HG02885 (cell line): ENCODE results near the gene CCDC134.
A peak's percentile ranks its signal among the peaks of the same experiment; 100 is the strongest.
"Not testable (repeated sequence)": the region's sequence is repeated elsewhere in the genome, so short reads cannot be mapped to it uniquely, and the experiment has no call there.

ENCODE experiments used
- ATAC-seq: cut with Tn5 transposase; IDR thresholded peaks from one replicate; pipeline ENCODE4 v1.9.1; 2021; ENCODE audit warnings: mild to moderate bottlenecking; ENCODE audit not compliant: unreplicated experiment, poor library complexity

Gene CCDC134

DNA sequence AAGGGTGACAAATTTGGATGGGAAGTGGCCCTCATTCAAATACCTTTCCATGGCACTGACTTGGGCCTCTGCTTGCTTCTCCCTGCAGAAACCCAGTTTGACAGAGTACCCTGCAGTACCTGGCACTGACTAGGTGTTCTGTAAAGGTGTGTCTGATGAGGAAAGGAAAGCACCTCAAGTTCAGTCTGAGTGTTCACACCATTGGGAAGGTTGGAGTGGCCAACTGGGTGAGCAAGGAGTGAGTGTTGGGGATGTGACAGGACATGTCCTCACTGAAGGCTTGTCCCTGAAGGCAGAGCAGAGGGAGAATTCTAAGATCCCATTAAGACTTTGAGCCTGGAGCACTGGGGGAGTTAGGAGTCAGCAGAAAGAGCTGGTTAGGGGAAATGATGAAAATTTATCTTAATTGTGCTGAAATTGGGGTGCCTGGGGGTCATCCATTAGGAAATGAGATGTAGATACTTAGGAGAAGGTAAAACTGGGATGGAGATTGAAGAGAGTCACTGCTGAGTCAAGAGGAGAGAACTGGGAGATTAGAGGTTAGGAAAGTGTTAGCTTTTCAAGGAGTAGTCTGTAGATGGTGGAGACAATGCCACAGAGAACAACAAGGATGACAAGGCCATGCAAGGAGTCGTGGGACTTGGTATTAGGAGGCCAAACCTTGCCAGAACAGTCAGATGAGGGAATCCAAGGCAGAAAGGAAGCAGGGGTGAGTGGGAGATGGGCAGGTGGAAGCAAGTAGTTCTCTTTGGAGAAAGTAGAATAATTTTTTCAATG lies 38.6 kb downstream of the CCDC134 start:
- no peak for ATAC-seq

DNA sequence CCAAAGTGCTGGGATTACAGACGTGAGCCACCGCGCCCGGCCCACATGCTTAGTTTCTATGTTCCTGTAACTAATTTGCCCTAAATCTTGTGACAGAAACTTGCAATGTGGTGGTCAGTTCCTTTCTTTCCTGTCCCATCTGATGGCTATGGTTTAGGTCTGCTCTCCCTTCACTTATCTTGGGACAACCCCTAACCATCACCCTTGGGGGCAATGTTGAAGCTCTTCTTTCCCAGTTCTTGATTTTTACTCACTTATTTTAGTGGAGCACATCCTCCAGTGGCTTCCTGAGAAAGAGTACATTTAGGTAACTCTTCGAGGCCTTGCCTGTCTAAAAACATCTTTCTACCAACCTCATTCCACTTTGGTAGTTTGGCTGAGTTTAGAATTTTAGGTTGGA lies 39.7 kb downstream of the CCDC134 start:
- ATAC-seq: no peak

DNA sequence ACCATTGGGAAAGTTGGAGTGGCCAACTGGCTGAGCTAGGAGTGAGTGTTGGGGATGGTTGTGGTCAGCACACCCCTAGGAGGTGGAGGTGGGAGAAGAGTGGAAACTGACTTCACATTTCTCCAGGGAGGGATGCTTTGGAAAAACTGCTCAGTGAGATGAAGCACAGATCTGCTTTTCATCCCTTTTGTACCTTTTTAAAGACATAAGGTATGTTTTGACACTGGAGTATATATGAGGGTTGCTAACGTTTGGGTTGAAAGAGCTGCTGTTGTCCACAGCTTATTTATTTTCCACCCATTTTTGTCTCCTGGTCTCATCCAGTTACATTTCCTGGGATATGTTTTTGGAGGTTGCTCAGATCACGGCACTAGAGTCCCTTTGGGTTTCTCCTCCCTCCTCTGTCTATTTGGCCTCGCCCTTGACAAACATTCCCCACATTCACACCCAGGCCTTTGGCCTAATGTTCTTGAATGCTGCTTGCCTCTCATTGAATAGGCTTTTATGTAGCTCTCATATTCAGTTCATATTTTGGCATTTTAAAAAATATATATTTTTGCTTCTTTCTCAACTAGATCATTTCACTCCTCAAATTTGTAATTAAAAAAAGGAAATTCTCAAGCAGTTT lies 40.7 kb downstream of the CCDC134 start:
- ATAC-seq: no peak

- ATAC-seq: no peak
Observed at GRCh38 chr22:41842996-41843970, 42.8 kb downstream of the CCDC134 start.

DNA sequence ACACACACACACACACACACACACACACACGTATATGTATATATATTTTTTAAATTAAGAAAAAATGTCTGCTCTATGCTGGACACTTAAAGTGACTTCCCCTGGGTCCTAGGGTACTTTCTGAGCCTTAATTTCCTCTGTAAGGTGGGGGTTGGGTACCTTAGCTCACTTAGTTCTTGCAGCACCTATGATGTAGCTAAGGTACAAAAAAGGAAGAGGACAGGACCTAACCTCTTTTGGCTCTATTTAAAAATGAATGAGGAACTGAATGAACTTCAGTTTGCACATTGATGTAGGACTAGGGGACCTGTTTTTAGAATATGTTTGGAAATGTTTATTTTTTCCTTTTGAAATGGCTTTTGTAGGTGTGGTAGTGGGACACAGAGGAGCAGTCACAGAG lies 43.6 kb downstream of the CCDC134 start:
- no peak for ATAC-seq

DNA sequence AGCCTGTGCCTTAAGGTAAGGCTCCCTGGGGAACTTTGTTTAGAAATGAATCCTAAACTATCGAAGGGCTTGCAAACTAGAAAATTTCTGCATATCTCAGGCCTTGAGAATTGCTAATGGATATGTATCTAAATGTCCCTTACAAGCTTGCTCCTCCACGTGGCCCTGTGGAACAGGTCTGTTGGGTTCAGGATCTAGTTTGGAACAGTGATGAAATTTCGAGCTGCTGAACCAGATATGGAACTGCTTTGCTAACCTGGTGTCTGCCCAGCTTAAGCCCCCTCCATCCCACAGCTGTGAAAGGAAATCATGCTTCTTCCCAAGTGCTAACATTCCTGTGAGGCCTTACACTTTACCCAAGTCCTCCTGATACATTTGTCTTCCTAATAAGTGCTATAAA lies 44.0 kb downstream of the CCDC134 start:
- no peak for ATAC-seq

DNA sequence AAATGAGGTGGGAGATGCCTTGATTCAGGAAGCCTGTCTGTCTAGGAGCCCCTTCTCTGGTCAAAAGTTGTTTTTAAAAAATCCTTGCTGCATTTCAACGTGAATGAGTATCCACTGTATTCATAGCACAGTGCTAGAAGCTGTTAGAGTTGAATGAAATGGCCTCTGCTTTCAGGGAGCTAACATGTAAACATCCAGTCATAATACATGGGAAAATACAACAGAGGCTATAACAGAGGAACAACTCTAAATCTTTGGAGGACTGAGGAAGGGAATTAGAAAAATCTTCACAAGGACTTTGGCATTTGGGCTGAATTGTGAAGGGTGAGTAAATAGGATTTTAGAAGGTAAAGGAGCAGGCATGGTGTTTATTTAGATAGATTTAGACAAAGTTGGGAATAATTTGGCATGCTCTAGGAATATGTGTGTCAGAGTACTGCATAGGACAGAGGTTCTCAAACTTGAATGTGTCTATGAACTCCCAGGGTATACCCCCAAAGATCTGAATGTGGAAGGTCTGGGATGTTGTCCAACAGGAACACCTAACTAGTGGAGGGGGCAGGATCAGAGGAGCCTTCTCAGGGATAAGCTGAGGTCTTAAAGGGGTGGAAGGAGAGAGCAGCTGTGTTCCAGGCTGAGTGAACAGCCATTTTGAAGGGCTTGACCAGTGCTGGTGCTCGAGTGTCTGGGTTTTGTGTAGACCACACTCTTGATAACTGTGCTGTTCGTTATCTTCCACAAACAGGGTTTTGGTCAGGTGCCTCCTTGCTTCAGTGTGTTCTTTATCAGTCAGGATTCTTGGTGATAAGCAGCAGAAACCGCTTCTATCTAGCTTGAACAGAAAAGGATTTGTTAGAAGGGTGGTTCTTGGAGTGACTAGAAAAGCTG lies 45.1 kb downstream of the CCDC134 start:
- ATAC-seq: no peak

DNA sequence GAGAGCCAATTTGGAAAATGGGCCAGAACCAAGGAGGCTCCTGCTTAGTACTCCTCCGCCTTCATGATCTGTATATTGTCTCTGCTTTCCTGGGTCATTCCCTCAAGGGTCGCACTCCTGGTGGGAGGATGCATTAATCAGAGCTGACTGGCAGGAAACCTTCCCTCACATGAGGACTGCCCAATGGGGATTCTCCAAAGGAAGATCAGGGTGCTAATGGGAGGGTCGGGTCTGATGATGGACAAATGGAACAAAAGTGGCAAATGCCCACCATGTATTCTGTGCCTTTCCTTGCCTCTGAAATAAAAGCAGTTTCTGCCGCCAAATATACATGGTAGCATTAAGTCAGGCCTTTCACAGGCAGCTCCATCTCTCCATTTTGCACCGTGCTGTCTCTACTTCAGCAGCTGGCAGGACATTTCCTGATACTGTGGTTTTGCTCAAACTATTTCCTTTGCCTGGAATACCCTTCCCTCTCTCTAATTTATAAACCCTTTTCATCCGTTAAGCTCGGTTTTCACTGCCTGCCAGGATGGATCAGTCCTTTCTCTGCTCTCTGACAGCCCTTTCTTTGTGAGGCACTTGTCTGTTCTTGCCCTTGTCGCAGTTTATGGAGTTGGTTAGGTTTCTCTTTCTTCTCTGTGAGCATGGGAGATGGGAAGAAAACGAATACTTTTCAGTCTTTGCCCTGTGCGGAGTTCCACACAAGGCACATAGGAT lies 45.9 kb downstream of the CCDC134 start:
- no peak for ATAC-seq

DNA sequence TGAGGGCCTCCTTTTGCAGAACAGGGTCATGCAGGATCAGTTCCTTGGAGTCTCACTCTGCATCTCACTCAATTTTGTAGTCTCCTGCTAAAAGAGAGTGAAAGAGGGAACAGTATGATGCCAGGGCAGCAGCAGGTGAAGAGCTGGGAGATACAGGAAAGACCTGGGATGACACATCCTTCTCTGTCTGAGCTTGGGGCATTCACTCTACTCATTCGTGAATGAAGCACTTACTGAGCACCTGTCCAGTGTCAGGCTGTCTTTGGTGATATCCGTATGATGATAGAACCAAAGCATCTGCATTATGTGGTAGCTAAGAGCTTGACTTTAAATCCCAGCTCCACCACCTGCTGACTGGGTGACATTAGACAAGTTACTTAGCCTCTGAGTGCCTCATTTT lies 46.8 kb downstream of the CCDC134 start:
- ATAC-seq: no peak

- ATAC-seq: no peak
Observed at GRCh38 chr22:41848468-41848867, 48.0 kb downstream of the CCDC134 start.

- no peak for ATAC-seq
Observed at GRCh38 chr22:41856469-41856868, 56.0 kb downstream of the CCDC134 start.

GRCh38 chr22:41857155-41857859 lies 56.8 kb downstream of the CCDC134 start:
- no peak for ATAC-seq

DNA sequence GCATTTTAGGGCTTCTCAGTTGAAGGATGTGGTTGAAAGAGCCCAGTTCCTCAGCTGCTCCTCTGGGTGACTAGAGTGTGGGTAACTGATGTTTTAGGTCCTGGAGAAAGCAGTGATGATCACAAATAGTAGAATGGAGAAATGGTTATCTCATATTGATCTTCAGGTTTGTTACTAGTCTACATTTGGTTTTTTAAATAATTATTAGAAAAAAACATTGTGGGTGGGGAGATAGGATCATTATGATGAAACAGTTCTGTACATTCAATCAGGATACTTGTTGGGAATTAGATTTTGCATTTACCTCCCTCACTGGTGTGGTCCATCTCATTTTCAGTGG lies 57.4 kb downstream of the CCDC134 start:
- ATAC-seq: no peak

DNA sequence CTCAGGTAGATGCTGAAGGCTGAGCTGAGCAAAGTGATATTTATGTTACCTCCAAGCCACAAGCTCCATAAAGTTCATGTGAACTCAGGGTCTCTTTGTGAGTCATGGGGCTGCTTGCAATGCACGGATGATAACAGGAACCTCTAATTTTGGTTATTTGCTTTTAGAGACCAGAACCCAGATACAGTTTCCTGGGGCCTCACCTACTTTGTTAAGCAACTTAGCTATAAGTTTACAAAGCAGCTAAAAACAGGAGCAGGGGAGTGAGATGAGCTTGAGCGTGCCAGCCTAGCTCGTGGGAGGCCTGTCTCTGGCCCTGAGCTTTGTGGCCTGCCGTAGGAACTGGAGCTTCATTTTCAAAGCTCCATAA lies 61.7 kb downstream of the CCDC134 start:
- peak; percentile 73 for ATAC-seq

DNA sequence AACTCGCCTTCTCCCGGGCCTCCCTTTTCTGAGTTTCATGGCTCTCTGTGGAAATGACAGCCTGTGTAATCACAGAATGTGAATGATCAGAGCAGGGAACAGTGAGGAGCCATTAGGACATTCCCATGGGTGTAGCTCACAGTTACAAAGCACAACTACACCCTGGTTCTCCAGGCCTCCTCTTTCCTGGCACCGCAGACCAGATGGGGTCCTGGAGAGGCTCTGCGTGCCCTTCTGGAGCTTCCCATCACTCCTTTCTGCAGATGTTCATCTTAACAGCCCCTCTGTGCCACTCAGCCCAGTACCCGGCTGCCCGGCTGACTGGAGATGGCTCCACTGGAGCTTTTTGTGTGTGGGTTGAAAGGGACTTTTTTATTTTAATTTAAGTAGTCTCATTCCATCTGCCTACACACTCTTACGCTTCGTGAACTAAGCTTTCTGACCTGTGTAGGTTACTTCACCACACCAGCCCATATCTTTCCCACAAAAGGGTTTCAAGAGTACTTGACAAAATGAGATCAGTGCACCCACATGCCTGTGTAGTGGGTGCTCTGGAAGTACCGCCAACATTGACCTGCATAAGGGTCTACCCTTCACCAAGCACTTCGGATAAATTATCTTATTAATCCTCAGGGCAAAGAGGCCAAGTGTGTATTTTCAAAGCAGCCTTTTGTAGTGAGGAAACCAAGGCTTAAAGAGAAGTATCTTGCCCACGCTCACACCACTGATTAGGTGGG lies 62.2 kb downstream of the CCDC134 start:
- peak; percentile 60 for ATAC-seq

DNA sequence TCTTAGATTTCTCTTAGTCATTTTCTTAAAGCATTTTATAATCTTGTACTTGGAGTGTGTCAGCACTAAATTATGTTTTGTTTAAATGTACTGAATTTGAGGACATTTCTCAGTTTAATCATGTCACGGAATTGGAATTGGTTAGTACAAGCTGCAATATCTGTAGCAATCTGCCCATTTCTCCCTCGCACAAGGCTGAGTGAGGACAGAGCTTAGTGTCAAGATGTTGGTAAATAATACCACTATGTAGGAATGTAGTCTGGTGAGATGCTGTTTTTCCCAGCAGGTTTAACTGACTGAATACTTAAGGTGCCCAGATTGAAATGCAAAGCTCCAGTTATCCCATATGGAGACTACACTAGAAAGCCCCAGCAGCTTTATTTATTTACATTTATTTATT lies 63.0 kb downstream of the CCDC134 start:
- ATAC-seq: no peak

DNA sequence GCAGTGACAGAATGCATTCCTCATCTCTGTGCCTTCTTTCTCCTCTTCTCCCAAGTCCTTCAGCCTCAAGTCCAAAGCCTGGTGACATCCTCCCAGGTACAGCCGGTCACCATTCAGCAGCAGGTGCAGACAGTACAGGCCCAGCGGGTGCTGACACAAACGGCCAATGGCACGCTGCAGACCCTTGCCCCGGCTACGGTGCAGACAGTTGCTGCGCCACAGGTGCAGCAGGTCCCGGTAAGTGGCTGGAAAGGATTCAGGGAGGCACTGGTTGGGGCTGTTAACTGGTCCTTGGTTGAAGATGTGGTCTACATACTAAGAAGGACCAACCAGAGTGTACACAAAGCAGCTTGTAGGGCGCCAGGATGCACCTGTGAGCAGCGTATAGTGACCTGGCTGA lies 68.1 kb downstream of the CCDC134 start:
- ATAC-seq: no peak

DNA sequence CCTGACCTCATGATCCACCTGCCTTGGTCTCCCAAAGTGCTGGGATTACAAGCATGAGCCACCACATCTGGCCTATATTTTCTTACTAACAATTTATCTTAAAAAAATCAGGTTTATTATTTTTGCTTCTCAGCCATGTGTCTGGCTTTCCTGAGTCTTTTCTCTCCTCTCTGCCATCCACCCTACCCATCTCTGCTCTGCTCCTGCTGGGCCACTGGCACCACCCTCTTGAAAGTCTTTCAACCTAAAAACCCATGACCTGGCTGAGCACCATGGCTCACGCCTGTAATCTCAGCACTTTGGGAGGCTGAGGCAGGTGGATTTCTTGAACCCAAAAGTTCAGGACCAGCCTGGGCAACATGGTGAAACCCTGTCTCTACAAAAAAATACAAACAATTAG lies 69.6 kb downstream of the CCDC134 start:
- ATAC-seq: not testable (repeated sequence)
